Smooth muscle cell (in vitro differentiated cells): Measurements from ENCODE around the gene BAZ2B. TPM values are rescaled to one million over a fixed set of nuclear protein-coding genes. Genes with fewer than 3 reads are reported as not detected.

Experiments
- DNase-seq: peaks from one replicate; lab custom pipeline; 2025; ENCODE audit not compliant: unreplicated experiment; lab: John Stamatoyannopoulos, UW
- H2AFZ ChIP-seq: fragments of 200-600 bp; sonication (generic); 2 replicates; pipeline ENCODE4 v1.6.0; 2016; ENCODE audit warnings: antibody characterized with exemption, low read depth, mild to moderate bottlenecking
- H3F3A ChIP-seq: fragments of 200-600 bp; sonication (generic); 2 replicates; pipeline ENCODE4 v1.6.0; 2017; ENCODE audit warnings: antibody characterized with exemption, low read depth
- H3K27ac ChIP-seq: fragments of 200-600 bp; sonication (generic); 2 replicates; pipeline ENCODE4 v1.5.1; 2016; ENCODE audit warnings: low read depth, mild to moderate bottlenecking
- H3K27me3 ChIP-seq: fragments of 200-600 bp; sonication (generic); 2 replicates; pipeline ENCODE4 v1.6.1; 2016; ENCODE audit warnings: low read depth, mild to moderate bottlenecking
- H3K36me3 ChIP-seq: fragments of 200-600 bp; sonication (generic); 2 replicates; pipeline ENCODE4 v1.5.1; 2016; ENCODE audit warnings: low read depth
- H3K4me1 ChIP-seq: fragments of 200-600 bp; sonication (generic); 2 replicates; pipeline ENCODE4 v1.5.1; 2016; ENCODE audit warnings: low read depth
- H3K4me2 ChIP-seq: fragments of 200-600 bp; sonication (generic); 2 replicates; pipeline ENCODE4 v1.6.0; 2016; ENCODE audit warnings: mild to moderate bottlenecking
- H3K4me3 ChIP-seq: fragments of 200-600 bp; sonication (generic); 2 replicates; pipeline ENCODE4 v1.5.1; 2016; ENCODE audit warnings: mild to moderate bottlenecking
- H3K79me2 ChIP-seq: fragments of 200-600 bp; sonication (generic); 2 replicates; pipeline ENCODE4 v1.6.0; 2016; ENCODE audit warnings: low read depth, mild to moderate bottlenecking
- H3K9ac ChIP-seq: fragments of 200-600 bp; sonication (generic); 2 replicates; pipeline ENCODE4 v1.6.0; 2016; ENCODE audit warnings: low read depth
- H3K9me3 ChIP-seq: fragments of 200-600 bp; sonication (generic); replicated peaks from 2 replicates; pipeline ENCODE4 v1.5.1; 2016; ENCODE audit warnings: low read depth
- H4K20me1 ChIP-seq: fragments of 200-600 bp; sonication (generic); 2 replicates; pipeline ENCODE4 v1.6.0; 2016; ENCODE audit warnings: low read depth
- CTCF ChIP-seq: fragments of 200-600 bp; sonication (generic); IDR thresholded peaks from 2 replicates; pipeline ENCODE4 v1.5.1; 2017; ENCODE audit warnings: borderline replicate concordance, mild to moderate bottlenecking, antibody characterized with exemption; ENCODE audit not compliant: insufficient read depth, poor library complexity, severe bottlenecking
- WGBS: methylation state at CpG from one replicate; pipeline ENCODE4 v1.1.7; 2016; ENCODE audit warnings: low lambda C conversion rate; 5-methylcytosine and 5-hydroxymethylcytosine counted together
- polyA plus RNA-seq: library from polyadenylated mRNA; unstranded; fragments of >200 nt; fragmentation: Nextera tagmentation; extraction: Ambion mirVana; gene quantifications from 2 replicates; pipeline ENCODE4 v1.2.1, GENCODE V29; 2016
- total RNA-seq: library from RNA; depleted of rRNA; stranded (reverse); fragments of >200 nt; gene quantifications from 2 replicates; pipeline ENCODE4 v1.2.3, GENCODE V29; 2014

The BAZ2B gene
- total and polyA plus RNA-seq, 2 experiments from 2014 or later: 27.7 to 58.5 TPM

- DNase-seq: no peak
- Histone ChIP-seq H3K4me1 (no peaks in the 10 kb centered on the region), H3K9ac (no peak overlapping the region), H3K9me3 (no peaks in the 10 kb centered on the region), H3K27ac (no peak overlapping the region), H3F3A (no peaks in the 10 kb centered on the region), H3K27me3 (no peaks in the 10 kb centered on the region), H3K36me3 (peaks cover 3% of the 10 kb centered on the region), H3K79me2 (no peaks in the 10 kb centered on the region), H3K4me2 (no peak overlapping the region), H3K4me3 (no peak overlapping the region), H2AFZ (no peak overlapping the region), H4K20me1 (no peaks in the 10 kb centered on the region)
- 95% methylated on average over 2 of the region's 2 CpGs for WGBS
- no peak for TF ChIP-seq CTCF
Observed at GRCh38 chr2:159653962-159654361, 37.6 kb upstream of the BAZ2B start.

GRCh38 chr2:159651884-159652283 lies 35.5 kb upstream of the BAZ2B start:
- WGBS: 72% methylated on average over 1 of the region's 1 CpG
- DNase-seq: no peak
- Histone ChIP-seq H3K9ac (no peak overlapping the region), H3K36me3 (peaks cover 3% of the 10 kb centered on the region), H3F3A (no peaks in the 10 kb centered on the region), H3K4me2 (no peak overlapping the region), H3K9me3 (no peaks in the 10 kb centered on the region), H3K27me3 (no peaks in the 10 kb centered on the region), H3K27ac (no peak overlapping the region), H3K79me2 (no peaks in the 10 kb centered on the region), H3K4me1 (no peaks in the 10 kb centered on the region), H2AFZ (no peak overlapping the region), H4K20me1 (no peaks in the 10 kb centered on the region), H3K4me3 (no peak overlapping the region)
- TF ChIP-seq CTCF: no peak

GRCh38 chr2:159650574-159650973 lies 34.2 kb upstream of the BAZ2B start:
- no peak overlapping the region for H3K4me3 ChIP-seq
- peaks cover under 1% of the 10 kb centered on the region for H3K36me3 ChIP-seq
- no peak for TF ChIP-seq CTCF

GRCh38 chr2:159648643-159649042 lies 32.3 kb upstream of the BAZ2B start:
- Histone ChIP-seq H3K27me3 (no peaks in the 10 kb centered on the region), H3K4me2 (no peak overlapping the region), H3F3A (no peaks in the 10 kb centered on the region), H3K27ac (no peak overlapping the region), H3K36me3 (no peaks in the 10 kb centered on the region), H3K9ac (no peak overlapping the region), H2AFZ (no peak overlapping the region), H3K4me1 (no peaks in the 10 kb centered on the region), H3K79me2 (no peaks in the 10 kb centered on the region), H3K4me3 (no peak overlapping the region), H4K20me1 (no peaks in the 10 kb centered on the region), H3K9me3 (no peaks in the 10 kb centered on the region)
- 94% methylated on average over 2 of the region's 2 CpGs for WGBS
- no peak for TF ChIP-seq CTCF
- DNase-seq: no peak

More at GRCh38 chr2:159650574-159650973, 34.2 kb upstream of the BAZ2B start:
- Histone ChIP-seq H3F3A (no peaks in the 10 kb centered on the region), H4K20me1 (no peaks in the 10 kb centered on the region), H2AFZ (no peak overlapping the region), H3K27ac (no peak overlapping the region), H3K9ac (no peak overlapping the region), H3K27me3 (no peaks in the 10 kb centered on the region), H3K4me2 (no peak overlapping the region), H3K9me3 (no peaks in the 10 kb centered on the region), H3K4me1 (no peaks in the 10 kb centered on the region), H3K79me2 (no peaks in the 10 kb centered on the region)
- no peak for DNase-seq
